ENCODE data around the gene C2orf42.
"Not testable (repeated sequence)": the region's sequence is repeated elsewhere in the genome, so short reads cannot be mapped to it uniquely, and the experiment has no call there.

C2orf42 gene

GRCh38 chr2:70131344-70132143 lies 59.3 kb downstream of the C2orf42 start:
- DNase-seq = peak; percentile 28

DNA sequence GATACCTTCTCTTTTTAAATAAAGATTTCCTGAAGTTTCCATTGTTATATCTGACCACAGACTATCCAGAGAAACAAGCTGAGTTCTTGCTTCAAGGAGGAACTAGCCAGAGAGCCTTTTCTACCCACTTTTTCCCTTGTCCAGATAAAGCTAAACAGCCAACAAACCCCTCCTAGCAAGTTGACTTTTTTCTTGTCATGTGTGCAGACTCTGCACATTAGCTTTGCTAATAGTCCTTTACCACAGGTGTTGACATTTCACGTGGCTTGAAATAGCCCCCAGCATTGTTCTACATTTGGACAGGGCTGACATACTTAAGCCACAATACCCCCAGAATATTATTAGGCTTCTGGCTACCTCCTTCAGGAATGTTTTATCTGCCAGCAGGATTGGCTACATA lies 62.8 kb downstream of the C2orf42 start:
- no peak for DNase-seq

GRCh38 chr2:70126413-70126812 lies 64.4 kb downstream of the C2orf42 start:
- no peak for DNase-seq

DNA sequence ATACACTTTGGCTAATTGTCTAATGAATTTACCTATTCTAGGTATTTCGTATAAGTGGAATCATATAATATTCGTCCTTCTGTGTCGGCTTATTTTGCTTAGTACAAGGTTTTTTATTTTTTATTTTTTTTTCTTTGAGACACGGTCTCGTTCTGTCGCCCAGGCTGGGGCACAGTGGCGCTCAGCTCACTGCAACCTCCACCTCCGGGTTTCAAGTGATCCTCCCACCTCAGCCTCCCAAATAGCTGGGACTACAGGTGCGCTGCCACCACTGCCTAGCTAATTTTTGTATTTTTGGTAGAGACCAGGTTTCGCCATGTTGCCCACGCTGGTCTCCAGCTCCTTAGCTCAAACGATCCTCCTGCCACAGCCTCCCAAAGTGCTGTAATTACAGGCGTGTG lies 65.3 kb downstream of the C2orf42 start:
- no peak for DNase-seq

GRCh38 chr2:70124983-70125480 lies 65.8 kb downstream of the C2orf42 start:
- peak; percentile 87 for DNase-seq

GRCh38 chr2:70123829-70124116 lies 67.0 kb downstream of the C2orf42 start:
- DNase-seq = no peak

DNA sequence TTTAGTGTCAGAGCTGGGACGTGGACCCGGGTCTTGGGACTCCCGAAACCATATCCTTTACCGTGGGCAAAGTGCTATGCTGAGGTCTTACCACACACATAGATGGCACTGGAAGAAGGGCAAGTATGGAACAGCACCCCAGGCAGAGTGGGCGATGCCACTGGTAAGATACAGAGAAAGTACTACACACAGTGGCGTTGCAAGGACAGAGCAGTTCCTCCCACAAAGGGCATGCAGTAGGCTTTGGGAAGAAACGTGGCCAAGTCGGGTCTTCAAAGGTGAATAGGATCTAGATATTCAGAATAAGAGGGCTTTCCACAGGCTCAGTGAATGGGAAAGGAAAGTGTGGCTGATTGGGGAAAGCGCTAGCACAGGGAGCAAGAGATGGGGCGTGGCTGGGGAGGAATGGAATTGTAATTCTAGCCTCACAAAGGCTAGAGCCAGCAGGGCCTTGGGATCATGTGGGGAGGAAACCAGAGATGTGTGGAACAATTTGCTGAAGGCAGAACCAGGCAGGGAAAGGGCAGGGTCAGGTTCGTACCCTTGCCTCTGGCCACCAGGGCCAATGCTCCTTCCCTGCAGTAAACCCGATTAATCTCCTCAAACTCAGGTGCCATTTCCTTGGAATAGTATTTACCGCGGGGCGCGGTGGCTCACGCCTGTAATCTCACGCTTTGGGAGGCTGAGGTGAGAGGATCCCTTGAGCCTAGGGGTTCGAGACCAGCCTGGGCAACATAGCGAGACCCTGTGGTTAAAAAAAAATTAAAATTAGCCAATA lies 67.6 kb downstream of the C2orf42 start:
- DNase-seq = peak; percentile 54

DNA sequence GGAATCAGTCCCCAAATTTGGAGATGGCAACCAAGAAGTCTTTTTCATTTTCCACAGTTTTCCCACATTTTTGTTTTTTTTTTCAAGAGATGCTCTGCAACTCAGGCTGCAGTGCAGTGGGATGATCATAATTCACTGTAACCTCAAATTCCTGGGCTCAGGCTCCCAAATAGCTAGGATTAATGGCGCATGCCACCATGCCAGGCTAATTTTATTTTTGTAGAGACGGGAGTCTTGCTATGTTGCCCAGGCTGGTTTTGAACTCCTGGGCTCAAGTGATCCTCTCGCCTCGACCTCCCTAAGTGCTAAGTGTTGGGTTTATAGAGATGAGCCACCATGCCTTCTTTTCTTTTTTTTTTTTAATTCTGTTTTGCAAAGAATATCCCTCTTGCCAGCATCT lies 68.3 kb downstream of the C2orf42 start:
- DNase-seq = no peak

- no peak for DNase-seq
Observed at GRCh38 chr2:70121627-70122372, 69.0 kb downstream of the C2orf42 start.

DNA sequence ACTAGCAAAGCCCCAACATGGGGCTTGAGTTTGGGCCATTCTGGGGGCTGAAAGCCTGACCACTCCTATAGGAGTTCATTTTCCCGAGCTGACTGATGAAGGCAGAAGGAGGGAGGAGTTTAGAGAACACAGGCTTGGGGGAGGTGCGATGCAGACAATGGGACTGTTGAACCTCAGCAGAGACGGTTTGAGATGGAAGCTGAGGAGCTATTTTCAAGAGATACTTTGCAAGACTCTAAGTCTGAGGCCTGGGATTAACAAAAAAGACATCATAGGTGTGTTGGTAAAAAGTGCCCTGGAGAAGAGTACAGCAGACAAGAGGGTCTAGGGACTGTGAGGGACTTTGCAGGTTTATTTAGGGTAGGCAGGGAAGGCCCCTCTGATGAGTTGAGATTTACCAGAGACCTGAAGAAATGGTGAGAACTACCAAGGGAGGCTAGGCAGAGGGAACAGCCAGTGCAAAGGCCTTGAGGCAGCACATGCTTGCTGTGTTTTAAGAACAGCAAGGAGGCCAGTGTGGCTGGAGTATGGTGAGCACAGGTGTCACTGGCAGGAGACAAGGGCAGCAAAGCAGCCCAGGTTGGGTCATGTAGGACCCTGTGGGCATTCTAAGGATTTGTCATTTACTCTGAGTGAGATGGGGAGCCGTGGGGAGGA lies 71.9 kb downstream of the C2orf42 start:
- no peak for DNase-seq

DNA sequence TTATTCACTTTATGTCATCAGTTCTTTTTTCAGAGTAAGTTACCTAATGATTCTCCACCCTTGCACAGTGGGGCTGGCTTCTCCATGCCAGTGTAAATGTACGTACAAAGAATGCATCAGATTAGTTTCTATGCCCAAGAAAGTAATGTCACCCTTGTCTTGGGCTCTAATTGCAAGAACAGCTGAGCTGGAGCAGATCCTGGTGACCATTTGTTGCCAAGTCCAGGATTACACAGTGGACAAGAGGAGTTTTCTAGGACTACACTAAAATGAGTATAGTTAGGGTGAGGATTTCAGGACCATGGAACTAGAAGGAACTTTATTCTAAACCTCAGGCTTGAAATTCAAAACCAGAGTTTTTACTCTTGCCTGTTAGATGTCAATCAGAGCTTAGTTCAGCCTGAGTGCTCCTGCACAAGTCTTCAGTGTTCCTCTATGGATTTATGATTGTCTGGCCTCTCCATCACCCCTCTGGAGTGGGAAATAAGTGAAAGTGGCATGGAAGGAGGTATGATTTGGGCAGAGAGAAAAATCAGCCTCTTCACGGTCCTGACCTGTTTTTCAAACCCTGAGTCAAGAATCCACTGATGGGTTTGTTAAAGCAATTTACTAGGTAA lies 73.8 kb downstream of the C2orf42 start:
- DNase-seq = peak; percentile 43

DNA sequence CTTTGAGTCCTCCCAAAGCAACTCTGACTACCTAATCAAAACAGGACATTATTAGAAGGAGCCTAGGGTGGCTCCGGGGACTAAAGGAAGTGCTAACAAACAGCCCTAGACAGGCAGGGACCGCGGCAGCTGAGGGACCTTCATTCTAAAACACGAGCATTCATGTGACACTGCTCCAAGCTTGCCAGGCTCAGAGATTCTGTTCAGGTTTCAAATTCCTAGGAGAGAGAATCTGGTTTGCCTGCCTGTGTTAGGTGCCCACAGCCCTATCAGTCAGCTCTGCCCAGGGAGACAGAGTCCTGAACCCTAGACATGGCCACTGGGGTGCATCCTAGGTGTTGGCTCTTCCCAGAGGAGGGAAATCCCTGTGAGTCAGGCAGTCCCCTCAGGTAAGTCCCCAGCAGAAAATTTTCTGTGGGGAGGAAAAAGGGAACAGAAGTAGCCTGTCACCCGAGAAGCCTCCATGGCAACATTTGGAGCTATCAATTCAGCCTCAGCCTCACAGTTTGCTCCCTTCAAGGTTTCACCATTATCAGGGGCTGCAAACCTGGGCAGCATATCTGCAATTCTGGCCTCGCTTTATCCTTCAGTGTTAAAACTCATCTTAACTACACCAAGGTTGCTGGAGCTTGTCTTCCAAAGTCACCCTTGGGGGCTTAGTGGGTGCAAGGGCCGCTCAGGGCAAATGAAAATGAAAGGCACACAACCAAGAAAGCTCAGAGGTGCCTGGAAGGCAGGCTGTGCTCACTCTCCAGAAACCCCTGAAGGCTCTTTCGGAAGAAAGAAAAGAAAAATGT lies 75.0 kb downstream of the C2orf42 start:
- DNase-seq = peak; percentile 29

GRCh38 chr2:70113359-70114070 lies 77.3 kb downstream of the C2orf42 start:
- no peak for DNase-seq

GRCh38 chr2:70111752-70112591 lies 78.8 kb downstream of the C2orf42 start:
- DNase-seq = peak; percentile 64

DNA sequence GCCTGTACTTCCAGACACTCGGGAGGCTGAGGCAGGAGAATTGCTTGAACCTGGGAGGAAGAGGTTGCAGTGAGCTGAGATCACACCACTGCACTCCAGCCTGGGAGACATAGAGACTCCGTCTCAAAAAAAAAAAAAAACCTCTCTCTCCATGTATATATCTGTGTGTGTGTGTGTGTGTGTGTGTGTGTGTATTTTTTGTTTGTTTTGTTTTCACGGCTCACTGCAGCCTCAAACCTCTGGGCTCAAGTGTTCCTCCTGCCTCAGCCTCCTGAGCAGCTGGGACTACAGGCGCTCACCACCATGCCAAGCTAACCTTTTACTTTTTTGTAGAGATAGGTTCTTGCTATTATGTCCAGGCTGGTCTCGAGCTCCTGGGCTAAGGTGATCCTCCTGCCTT lies 80.4 kb downstream of the C2orf42 start:
- not testable (repeated sequence) for DNase-seq

DNA sequence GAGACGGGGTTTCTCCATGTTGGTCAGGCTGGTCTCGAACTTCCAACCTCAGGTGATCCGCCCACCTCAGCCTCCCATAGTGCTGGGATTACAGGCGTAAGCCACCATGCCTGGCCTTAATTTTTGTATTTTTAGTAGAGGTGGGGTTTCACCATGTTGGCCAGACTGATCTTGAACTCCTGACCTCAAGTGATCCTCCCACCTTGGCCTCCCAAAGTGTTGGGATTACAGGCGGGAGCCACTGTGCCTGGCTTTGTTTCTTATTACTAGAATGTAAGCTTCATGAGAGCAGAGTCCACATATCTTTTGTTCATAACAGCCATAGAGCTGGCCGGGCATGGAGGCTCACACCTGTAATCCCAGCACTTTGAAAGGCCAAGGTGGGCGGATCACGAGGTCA lies 84.7 kb downstream of the C2orf42 start:
- not testable (repeated sequence) for DNase-seq

GRCh38 chr2:70104231-70105111 lies 86.3 kb downstream of the C2orf42 start:
- DNase-seq = no peak

GRCh38 chr2:70103531-70104061 lies 87.2 kb downstream of the C2orf42 start:
- DNase-seq = no peak
